ENCODE data around the gene IL1R2. TPM values are rescaled to one million over a fixed set of nuclear protein-coding genes. Genes with fewer than 3 reads are reported as not detected.

The IL1R2 gene
- total and polyA plus RNA-seq, 2 of the 13 experiments (the other 11 are each of a cell fraction or from before 2014, with no cell fraction given): 3.6 to 7.3 TPM

DNA sequence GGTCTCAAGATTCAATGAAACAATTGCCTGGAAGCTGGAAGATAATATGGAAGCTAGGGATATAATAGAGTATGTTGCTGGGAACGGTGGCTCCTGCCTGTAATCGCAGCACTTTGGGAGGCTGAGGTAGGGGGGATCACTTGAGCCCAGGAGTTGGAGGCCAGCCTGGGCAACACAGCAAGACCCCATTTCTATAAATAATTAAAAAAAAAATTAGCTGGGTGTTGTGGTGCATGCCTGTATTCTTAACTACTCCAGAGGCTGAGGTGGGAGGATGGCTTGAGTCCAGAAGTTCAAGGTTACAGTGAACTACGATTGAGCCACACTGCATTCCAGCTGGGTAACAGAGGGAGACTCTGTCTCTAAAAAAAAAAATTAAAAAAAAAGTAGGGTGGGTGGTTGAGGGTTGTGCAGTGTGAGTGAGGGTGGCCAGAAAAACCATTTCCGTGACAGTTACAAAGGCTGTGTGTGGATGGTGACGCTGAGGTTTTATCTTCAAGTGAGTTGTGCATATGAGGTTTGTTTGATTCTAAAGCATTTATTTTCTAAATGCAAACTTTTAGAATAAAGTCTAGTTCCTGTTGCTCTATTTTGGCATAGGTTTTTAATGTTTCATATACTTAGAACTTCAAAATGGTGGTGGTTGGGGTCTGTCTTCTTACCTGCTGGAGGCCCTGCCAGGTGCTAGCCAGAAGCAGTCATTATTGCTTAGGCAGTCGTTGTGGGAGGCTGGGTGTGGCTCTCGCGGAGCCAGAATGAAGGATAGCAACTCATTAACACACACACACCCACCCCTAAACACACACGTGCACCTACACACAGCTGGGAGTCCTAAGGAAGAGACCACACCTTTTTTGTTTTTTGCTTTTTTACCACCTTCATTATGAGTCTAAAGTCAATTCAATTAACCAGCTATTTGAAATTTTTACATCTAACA, 4.7 kb upstream of the IL1R2 start (continued):
- TF ChIP-seq ZNF792 (CRISPR knock-in tag; IDR thresholded peaks at IDR 0.05) (no peak), ZNF260 (CRISPR knock-in tag; IDR thresholded peaks at IDR 0.05; ENCODE audit: borderline replicate concordance, low read depth) (no peak), ESRRA (CRISPR knock-in tag; IDR thresholded peaks at IDR 0.05; ENCODE audit: low read depth) (0 out of 2 replicates have a peak, but pooled peaks have one; percentile 14), ZNF350 (CRISPR knock-in tag; IDR thresholded peaks at IDR 0.05; ENCODE audit: borderline replicate concordance, low read depth) (no peak), TEAD3 (CRISPR knock-in tag; optimal IDR thresholded peaks at IDR 0.05; ENCODE audit: borderline replicate concordance) (peak; percentile 71), SCMH1 (CRISPR knock-in tag; IDR thresholded peaks at IDR 0.05; ENCODE audit: borderline replicate concordance) (no peak), FOXJ3 (CRISPR knock-in tag; IDR thresholded peaks at IDR 0.05; ENCODE audit: borderline replicate concordance) (0 out of 2 replicates have a peak, but pooled peaks have one; percentile 31), HNF4A (CRISPR knock-in tag; IDR thresholded peaks at IDR 0.05) (peak; percentile 73), HDAC1 (CRISPR knock-in tag; IDR thresholded peaks at IDR 0.05) (peak; percentile 10; the same call in 1 of the 2 replicates), SSRP1 (CRISPR knock-in tag; IDR thresholded peaks at IDR 0.05) (no peak), CHD4 (IDR thresholded peaks at IDR 0.05; ENCODE audit: borderline replicate concordance, low read length) (peak; percentile 93; the same call in 1 of the 2 replicates), EP300 (IDR thresholded peaks at IDR 0.05; ENCODE audit: low read depth in 2 of 2, low read length in 2 of 2) (peak in 1 of 2 experiments; percentile 75; a peak in 1 of 4 replicates), EP300 (CRISPR knock-in tag; IDR thresholded peaks at IDR 0.05; ENCODE audit: borderline replicate concordance) (no peak), ATF1 (CRISPR knock-in tag; IDR thresholded peaks at IDR 0.05) (no peak), ZNF616 (CRISPR knock-in tag; IDR thresholded peaks at IDR 0.05; ENCODE audit: low read depth) (no peak), PHB2 (IDR thresholded peaks at IDR 0.05; ENCODE audit: partially characterized antibody) (no peak), NCOA2 (CRISPR knock-in tag; IDR thresholded peaks at IDR 0.05) (peak; percentile 44; the same call in 1 of the 2 replicates)
- TF ChIP-seq, protein P1, sequence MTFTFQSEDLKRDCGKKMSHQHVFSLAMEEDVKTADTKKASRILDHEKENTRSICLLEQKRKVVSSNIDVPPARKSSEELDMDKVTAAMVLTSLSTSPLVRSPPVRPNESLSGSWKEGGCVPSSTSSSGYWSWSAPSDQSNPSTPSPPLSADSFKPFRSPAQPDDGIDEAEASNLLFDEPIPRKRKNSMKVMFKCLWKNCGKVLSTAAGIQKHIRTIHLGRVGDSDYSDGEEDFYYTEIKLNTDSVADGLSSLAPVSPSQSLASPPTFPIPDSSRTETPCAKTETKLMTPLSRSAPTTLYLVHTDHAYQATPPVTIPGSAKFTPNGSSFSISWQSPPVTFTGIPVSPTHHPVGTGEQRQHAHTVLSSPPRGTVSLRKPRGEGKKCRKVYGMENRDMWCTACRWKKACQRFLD (CRISPR knock-in tag; IDR thresholded peaks at IDR 0.05; ENCODE audit: borderline replicate concordance): 0 out of 2 replicates have a peak, but pooled peaks have one; percentile 21
- TF ChIP-seq, protein P2, sequence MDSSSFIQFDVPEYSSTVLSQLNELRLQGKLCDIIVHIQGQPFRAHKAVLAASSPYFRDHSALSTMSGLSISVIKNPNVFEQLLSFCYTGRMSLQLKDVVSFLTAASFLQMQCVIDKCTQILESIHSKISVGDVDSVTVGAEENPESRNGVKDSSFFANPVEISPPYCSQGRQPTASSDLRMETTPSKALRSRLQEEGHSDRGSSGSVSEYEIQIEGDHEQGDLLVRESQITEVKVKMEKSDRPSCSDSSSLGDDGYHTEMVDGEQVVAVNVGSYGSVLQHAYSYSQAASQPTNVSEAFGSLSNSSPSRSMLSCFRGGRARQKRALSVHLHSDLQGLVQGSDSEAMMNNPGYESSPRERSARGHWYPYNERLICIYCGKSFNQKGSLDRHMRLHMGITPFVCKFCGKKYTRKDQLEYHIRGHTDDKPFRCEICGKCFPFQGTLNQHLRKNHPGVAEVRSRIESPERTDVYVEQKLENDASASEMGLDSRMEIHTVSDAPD (CRISPR knock-in tag; IDR thresholded peaks at IDR 0.05): no peak
- TF ChIP-seq, protein P3, sequence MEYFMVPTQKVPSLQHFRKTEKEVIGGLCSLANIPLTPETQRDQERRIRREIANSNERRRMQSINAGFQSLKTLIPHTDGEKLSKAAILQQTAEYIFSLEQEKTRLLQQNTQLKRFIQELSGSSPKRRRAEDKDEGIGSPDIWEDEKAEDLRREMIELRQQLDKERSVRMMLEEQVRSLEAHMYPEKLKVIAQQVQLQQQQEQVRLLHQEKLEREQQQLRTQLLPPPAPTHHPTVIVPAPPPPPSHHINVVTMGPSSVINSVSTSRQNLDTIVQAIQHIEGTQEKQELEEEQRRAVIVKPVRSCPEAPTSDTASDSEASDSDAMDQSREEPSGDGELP (IDR thresholded peaks at IDR 0.05; ENCODE audit: borderline replicate concordance, low read depth): peak; percentile 13; the same call in 1 of the 2 replicates
- TF ChIP-seq, protein P4, sequence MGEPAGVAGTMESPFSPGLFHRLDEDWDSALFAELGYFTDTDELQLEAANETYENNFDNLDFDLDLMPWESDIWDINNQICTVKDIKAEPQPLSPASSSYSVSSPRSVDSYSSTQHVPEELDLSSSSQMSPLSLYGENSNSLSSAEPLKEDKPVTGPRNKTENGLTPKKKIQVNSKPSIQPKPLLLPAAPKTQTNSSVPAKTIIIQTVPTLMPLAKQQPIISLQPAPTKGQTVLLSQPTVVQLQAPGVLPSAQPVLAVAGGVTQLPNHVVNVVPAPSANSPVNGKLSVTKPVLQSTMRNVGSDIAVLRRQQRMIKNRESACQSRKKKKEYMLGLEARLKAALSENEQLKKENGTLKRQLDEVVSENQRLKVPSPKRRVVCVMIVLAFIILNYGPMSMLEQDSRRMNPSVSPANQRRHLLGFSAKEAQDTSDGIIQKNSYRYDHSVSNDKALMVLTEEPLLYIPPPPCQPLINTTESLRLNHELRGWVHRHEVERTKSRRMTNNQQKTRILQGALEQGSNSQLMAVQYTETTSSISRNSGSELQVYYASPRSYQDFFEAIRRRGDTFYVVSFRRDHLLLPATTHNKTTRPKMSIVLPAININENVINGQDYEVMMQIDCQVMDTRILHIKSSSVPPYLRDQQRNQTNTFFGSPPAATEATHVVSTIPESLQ (CRISPR knock-in tag; conservative IDR thresholded peaks at IDR 0.05): no peak
- TF ChIP-seq, protein P5, sequence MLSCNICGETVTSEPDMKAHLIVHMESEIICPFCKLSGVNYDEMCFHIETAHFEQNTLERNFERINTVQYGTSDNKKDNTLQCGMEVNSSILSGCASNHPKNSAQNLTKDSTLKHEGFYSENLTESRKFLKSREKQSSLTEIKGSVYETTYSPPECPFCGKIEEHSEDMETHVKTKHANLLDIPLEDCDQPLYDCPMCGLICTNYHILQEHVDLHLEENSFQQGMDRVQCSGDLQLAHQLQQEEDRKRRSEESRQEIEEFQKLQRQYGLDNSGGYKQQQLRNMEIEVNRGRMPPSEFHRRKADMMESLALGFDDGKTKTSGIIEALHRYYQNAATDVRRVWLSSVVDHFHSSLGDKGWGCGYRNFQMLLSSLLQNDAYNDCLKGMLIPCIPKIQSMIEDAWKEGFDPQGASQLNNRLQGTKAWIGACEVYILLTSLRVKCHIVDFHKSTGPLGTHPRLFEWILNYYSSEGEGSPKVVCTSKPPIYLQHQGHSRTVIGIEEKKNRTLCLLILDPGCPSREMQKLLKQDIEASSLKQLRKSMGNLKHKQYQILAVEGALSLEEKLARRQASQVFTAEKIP (CRISPR knock-in tag; IDR thresholded peaks at IDR 0.05; ENCODE audit: borderline replicate concordance): no peak
